Stimulated activated CD4-positive, alpha-beta T cell treated with anti-CD3 and anti-CD28 coated beads, Interleukin-2, amount 100 ng/mL, for 24 hours (primary cell): ENCODE results near the gene RBPJL.

ENCODE experiments used
- DNase-seq, 2 donors: peaks; one replicate each; pipeline ENCODE4 v3.0.0-alpha.2; 2020

Gene RBPJL

DNA sequence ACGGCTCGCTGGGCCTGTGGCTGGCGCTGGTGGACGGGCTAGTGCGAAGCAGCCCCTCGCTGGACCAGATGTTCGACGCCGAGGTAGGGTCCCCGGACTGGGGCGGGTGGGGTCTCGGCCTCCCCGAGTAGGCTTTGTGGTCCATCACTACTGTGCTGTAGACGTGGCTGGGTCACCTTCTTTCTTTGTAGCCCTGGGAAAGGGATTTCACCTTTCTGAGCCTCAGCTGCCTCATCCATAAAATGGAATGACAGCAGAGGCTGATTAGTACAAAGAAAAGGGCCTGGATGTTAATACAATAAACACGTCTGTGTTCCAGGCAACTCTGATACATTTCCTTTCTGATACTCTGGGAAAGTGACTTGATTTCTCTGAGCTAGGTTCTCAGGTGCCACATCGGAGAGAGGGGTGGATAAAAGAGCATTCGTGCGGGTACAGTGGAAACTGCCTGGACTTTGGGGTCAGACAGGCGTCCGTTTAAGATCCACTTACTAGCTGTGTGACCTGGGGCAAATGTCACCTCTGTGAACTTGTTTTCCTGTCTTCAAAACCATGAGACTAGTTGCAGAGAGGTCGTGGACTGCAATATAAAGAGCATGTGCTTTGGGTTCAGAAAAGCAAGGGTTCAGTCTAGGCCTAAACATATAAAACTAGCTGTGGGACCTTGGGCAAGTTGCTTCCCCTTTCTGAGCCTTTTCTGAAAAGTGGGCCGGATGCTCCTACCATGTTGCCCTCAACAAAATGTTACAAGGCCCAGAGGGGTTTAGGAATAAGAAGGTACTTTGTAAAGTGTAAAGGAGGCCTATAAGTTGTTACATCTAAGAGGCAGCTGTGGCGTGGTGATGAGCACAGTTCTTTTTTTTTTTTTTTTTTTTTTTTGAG lies 57.2 kb downstream of the RBPJL start:
- DNase-seq = no peak

DNA sequence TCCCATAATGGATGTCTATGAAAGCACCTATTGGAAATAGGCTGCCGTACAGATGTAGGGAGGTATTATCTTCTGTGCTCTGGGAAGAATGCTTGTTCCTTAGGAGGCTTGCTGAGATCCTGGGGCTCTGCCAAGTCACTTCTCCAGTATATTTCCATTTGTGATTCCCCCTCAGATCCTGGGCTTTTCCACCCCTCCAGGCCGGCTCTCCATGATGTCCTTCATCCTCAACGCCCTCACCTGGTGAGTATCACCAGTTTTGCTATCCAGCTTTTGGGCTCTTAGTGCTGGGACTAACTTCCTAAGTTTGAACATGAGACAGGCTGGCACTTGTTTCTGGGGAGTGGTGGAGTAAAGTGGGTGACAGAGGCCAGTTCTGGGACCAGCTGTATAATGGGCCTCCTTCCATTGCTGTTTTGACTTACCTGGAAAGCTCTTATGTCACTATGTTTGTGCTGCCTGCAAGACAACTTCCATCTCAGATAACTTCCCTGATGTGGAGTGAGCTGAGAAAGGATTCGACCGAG lies 58.9 kb downstream of the RBPJL start:
- no peak for DNase-seq

DNA sequence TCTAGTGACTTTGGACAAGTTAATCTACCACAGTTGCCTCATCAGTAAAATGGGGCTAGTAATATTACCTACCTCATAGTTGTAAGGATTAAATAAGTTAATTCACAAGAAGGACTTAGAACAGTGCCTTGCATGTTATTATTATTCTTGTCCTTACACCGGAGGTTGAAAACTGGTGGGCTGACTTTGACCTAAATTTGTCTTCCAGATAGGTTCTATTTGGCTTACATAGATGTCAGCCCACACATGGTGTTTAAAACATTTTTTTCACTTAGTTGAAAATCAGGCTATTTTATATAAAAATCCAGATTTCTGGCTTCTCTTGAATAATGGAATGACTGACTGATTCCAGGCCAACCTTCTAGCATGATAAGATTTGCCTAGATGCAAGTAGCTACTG lies 59.6 kb downstream of the RBPJL start:
- no peak for DNase-seq

DNA sequence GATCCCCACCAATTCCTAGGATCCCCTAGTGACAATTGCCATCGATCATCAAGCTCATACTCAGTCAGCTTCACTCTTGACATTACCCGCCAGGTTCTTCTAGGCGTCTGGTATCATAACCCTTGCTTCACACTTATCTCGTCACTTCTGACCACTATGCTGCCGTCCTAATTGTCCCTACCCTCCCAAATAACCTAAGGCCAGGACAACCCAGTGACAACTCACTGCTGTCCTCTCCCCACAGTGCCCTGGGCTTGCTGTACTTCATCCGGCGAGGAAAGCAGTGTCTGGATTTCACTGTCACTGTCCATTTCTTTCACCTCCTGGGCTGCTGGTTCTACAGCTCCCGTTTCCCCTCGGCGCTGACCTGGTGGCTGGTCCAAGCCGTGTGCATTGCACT lies 60.0 kb downstream of the RBPJL start:
- peak in 1 of 2 donors; percentile 13 for DNase-seq

DNA sequence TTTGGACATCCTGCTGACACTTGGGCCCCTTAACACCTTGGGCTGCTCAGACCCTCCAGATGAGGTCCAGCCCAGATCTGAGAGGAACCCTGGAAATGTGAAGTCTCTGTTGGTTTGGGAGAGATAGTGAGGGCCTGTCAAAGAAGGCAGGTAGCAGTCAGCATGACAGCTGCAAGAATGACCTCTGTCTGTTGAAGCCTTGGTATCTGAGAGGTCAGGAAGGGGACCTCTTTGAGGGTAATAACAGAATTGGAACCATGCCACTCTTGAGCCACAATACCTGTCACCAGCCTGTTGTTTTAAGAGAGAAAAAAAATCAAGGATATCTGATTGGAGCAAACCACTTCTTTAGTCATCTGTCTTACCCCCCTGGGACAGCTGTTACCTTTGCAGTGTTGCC lies 60.5 kb downstream of the RBPJL start:
- DNase-seq = no peak
